ENCODE results near the gene MUCL3. TPM values are rescaled to one million over a fixed set of nuclear protein-coding genes. Genes with fewer than 3 reads are reported as not detected.

The MUCL3 gene
- total and polyA plus RNA-seq, 2 of the 8 experiments (the other 6 are each of a cell fraction or from before 2014, with no cell fraction given): 0.15 to 0.37 TPM

DNA sequence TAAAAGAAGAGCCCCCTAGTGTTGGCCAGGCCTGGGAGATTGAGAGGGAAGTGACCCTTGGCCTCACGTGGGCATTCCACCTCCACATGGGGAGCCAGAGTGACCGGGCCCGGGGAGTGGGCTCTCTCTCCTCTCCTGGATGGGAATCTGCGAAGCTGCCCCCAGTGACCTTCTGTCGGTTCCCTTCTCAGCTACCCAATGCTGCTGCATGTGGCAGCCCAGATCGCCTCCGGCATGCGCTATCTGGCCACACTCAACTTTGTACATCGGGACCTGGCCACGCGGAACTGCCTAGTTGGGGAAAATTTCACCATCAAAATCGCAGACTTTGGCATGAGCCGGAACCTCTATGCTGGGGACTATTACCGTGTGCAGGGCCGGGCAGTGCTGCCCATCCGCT is 42.9 kb upstream of the MUCL3 start (continued):
- no peak for TF ChIP-seq CHD1 (IDR thresholded peaks at IDR 0.05; ENCODE audit: low read depth, low read length)
- no peak for TF ChIP-seq HDAC2 (IDR thresholded peaks at IDR 0.05; ENCODE audit: borderline replicate concordance in 1 of 2, low read depth in 2 of 2, low read length in 2 of 2)
- TF ChIP-seq, protein P1, sequence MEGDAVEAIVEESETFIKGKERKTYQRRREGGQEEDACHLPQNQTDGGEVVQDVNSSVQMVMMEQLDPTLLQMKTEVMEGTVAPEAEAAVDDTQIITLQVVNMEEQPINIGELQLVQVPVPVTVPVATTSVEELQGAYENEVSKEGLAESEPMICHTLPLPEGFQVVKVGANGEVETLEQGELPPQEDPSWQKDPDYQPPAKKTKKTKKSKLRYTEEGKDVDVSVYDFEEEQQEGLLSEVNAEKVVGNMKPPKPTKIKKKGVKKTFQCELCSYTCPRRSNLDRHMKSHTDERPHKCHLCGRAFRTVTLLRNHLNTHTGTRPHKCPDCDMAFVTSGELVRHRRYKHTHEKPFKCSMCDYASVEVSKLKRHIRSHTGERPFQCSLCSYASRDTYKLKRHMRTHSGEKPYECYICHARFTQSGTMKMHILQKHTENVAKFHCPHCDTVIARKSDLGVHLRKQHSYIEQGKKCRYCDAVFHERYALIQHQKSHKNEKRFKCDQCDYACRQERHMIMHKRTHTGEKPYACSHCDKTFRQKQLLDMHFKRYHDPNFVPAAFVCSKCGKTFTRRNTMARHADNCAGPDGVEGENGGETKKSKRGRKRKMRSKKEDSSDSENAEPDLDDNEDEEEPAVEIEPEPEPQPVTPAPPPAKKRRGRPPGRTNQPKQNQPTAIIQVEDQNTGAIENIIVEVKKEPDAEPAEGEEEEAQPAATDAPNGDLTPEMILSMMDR (IDR thresholded peaks at IDR 0.05; ENCODE audit: control extremely low read depth in 1 of 3, insufficient read depth in 1 of 3, low read depth in 1 of 3, low read length in 3 of 3): no peak
- no peak for TF ChIP-seq POLR2A (IDR thresholded peaks at IDR 0.05; ENCODE audit: control extremely low read depth in 1 of 2, low read depth in 2 of 2, low read length in 2 of 2)
- no peak for TF ChIP-seq PHF8 (conservative IDR thresholded peaks at IDR 0.05; ENCODE audit: low read depth, low read length)
- no peak for TF ChIP-seq KDM5A (IDR thresholded peaks at IDR 0.05; ENCODE audit: low read length)

All from H1 (cell line).